GM23338 (cell line): Measurements from ENCODE around the gene CARD9. TPM values are rescaled to one million over a fixed set of nuclear protein-coding genes. Genes with fewer than 3 reads are reported as not detected.

Source experiments
- ATAC-seq: fragments of 200-7000 bp; cut with Tn5 transposase; 3 replicates; pipeline ENCODE4 v1.9.1; 2020
- DNase-seq: peaks from one replicate; pipeline ENCODE4 v3.0.0-alpha.2; 2015; ENCODE audit warnings: low spot score
- H2AFZ ChIP-seq: fragments of 200-600 bp; sonication (generic); 2 replicates; pipeline ENCODE4 v1.8.0; 2016; ENCODE audit warnings: antibody characterized with exemption, mild to moderate bottlenecking, moderate library complexity
- H3F3A ChIP-seq: fragments of 200-600 bp; sonication (generic); replicated peaks from 2 replicates; pipeline ENCODE4 v1.8.0; 2017; ENCODE audit warnings: antibody characterized with exemption, mixed run types, low read depth
- H3K27ac ChIP-seq: fragments of 200-600 bp; sonication (generic); 2 replicates; pipeline ENCODE4 v1.6.1; 2016; ENCODE audit warnings: low read depth
- H3K27me3 ChIP-seq: fragments of 200-600 bp; sonication (generic); 2 replicates; pipeline ENCODE4 v1.8.0; 2016; ENCODE audit warnings: mild to moderate bottlenecking, mixed run types, moderate library complexity; ENCODE audit not compliant: insufficient read depth
- H3K36me3 ChIP-seq: fragments of 200-600 bp; sonication (generic); 2 replicates; pipeline ENCODE4 v1.8.0; 2016; ENCODE audit warnings: mild to moderate bottlenecking; ENCODE audit not compliant: insufficient read depth
- H3K4me1 ChIP-seq: fragments of 200-600 bp; sonication (generic); 2 replicates; pipeline ENCODE4 v1.8.0; 2016; ENCODE audit warnings: mild to moderate bottlenecking, moderate library complexity; ENCODE audit not compliant: insufficient read depth
- H3K4me2 ChIP-seq: fragments of 200-600 bp; sonication (generic); 2 replicates; pipeline ENCODE4 v1.7.1; 2017; ENCODE audit warnings: mixed run types
- H3K4me3 ChIP-seq: fragments of 200-600 bp; sonication (generic); 2 replicates; pipeline ENCODE4 v1.6.1; 2016; ENCODE audit warnings: mixed run types
- H3K79me2 ChIP-seq: fragments of 200-600 bp; sonication (generic); replicated peaks from 2 replicates; pipeline ENCODE4 v1.8.0; 2017; ENCODE audit warnings: mild to moderate bottlenecking; ENCODE audit not compliant: insufficient read depth
- H3K9me2 ChIP-seq: fragments of 200-600 bp; sonication (generic); 2 replicates; pipeline ENCODE4 v1.8.0; 2017; ENCODE audit not compliant: insufficient read depth
- H4K20me1 ChIP-seq: fragments of 200-600 bp; sonication (generic); replicated peaks from 2 replicates; pipeline ENCODE4 v1.8.0; 2017; ENCODE audit warnings: mild to moderate bottlenecking; ENCODE audit not compliant: insufficient read depth
- H3K27ac Mint-ChIP-seq: 2 replicates; pipeline ENCODE4 v1.8.0; 2020; ENCODE audit warnings: inconsistent platforms, mild to moderate bottlenecking, moderate library complexity, mixed read lengths
- H3K27me3 Mint-ChIP-seq: 3 replicates; pipeline ENCODE4 v1.8.0; 2022; ENCODE audit warnings: low read depth, mild to moderate bottlenecking, moderate library complexity, mixed read lengths, inconsistent platforms; ENCODE audit not compliant: insufficient read depth, poor library complexity
- H3K36me3 Mint-ChIP-seq: 3 replicates; pipeline ENCODE4 v1.8.0; 2021; ENCODE audit warnings: low read depth, mild to moderate bottlenecking, inconsistent platforms, moderate library complexity, mixed read lengths
- H3K4me1 Mint-ChIP-seq: 3 replicates; pipeline ENCODE4 v1.8.0; 2020; ENCODE audit warnings: mild to moderate bottlenecking, inconsistent platforms, mixed read lengths
- H3K4me3 Mint-ChIP-seq: 3 replicates; pipeline ENCODE4 v1.8.0; 2021; ENCODE audit warnings: moderate library complexity, mild to moderate bottlenecking, inconsistent platforms, mixed read lengths
- H3K9me3 Mint-ChIP-seq: 3 replicates; pipeline ENCODE4 v1.8.0; 2020; ENCODE audit warnings: moderate library complexity, mild to moderate bottlenecking, inconsistent platforms, mixed read lengths
- CREB1 ChIP-seq: fragments of 250-450 bp; sonication (Bioruptor Pico); IDR thresholded peaks from 2 replicates; pipeline ENCODE4 v1.5.0; 2020; ENCODE audit warnings: low read depth, mild to moderate bottlenecking, moderate library complexity
- EZH2 ChIP-seq: fragments of 200-600 bp; sonication (generic); IDR thresholded peaks from one replicate; pipeline ENCODE4 v1.8.0; 2017; ENCODE audit warnings: antibody characterized with exemption, mild to moderate bottlenecking, low read depth; ENCODE audit not compliant: unreplicated experiment
- EZH2phosphoT487 ChIP-seq: fragments of 200-600 bp; sonication (generic); IDR thresholded peaks from one replicate; pipeline ENCODE4 v1.8.1; 2018; ENCODE audit warnings: antibody characterized with exemption; ENCODE audit not compliant: unreplicated experiment
- JUNB ChIP-seq: IDR thresholded peaks from one replicate; pipeline ENCODE4 v1.6.1; 2016; ENCODE audit warnings: antibody characterized with exemption; ENCODE audit not compliant: unreplicated experiment
- NANOG ChIP-seq: IDR thresholded peaks from 2 replicates; pipeline ENCODE4 v1.6.1; 2016; ENCODE audit warnings: antibody characterized with exemption, borderline replicate concordance
- POLR2AphosphoS5 ChIP-seq: IDR thresholded peaks from 2 replicates; pipeline ENCODE4 v1.6.1; 2016; ENCODE audit warnings: antibody characterized with exemption, low read depth
- STAT1 ChIP-seq: IDR thresholded peaks from one replicate; pipeline ENCODE4 v1.6.1; 2016; ENCODE audit warnings: antibody characterized with exemption; ENCODE audit not compliant: unreplicated experiment
- ZNF114 ChIP-seq: fragments of 250-450 bp; sonication (Bioruptor Pico); IDR thresholded peaks from 2 replicates; pipeline ENCODE4 v1.5.0; 2020; ENCODE audit warnings: mild to moderate bottlenecking, moderate library complexity
- ZNF331 ChIP-seq: fragments of 250-450 bp; sonication (Bioruptor Pico); IDR thresholded peaks from 2 replicates; pipeline ENCODE4 v1.5.0; 2020; ENCODE audit warnings: low read depth, mild to moderate bottlenecking, moderate library complexity
- polyA plus RNA-seq: library from polyadenylated mRNA; unstranded; fragments of >200 nt; fragmentation: Nextera tagmentation; extraction: Ambion mirVana; gene quantifications from 2 replicates; pipeline ENCODE4 v1.2.1, GENCODE V29; 2016
- total RNA-seq: library from RNA; depleted of rRNA; stranded (reverse); fragments of >200 nt; shearing (Covaris generic); gene quantifications from 2 replicates; pipeline ENCODE4 v1.2.3, GENCODE V29; 2014
- TF ChIP-seq, protein P1 (sequence below): IDR thresholded peaks from 2 replicates; pipeline ENCODE4 v1.6.1; 2016; ENCODE audit warnings: antibody characterized with exemption
- TF ChIP-seq, protein P2 (sequence below), 2 experiments: fragments of 200-600 bp in 1 of 2; sonication (generic) in 1 of 2; conservative IDR thresholded peaks; 2 replicates each; pipeline versions ENCODE4 v1.5.1 to v1.6.1; 2016 to 2017; ENCODE audit warnings: antibody characterized with exemption in 2 of 2, low read depth in 2 of 2, mild to moderate bottlenecking in 2 of 2, moderate library complexity in 1 of 2
- TF ChIP-seq, protein P3 (sequence below): IDR thresholded peaks from one replicate; pipeline ENCODE4 v1.6.1; 2018; ENCODE audit warnings: antibody characterized with exemption; ENCODE audit not compliant: unreplicated experiment
- TF ChIP-seq, protein P4 (sequence below): fragments of 250-450 bp; sonication (Bioruptor Pico); IDR thresholded peaks from 2 replicates; pipeline ENCODE4 v1.5.0; 2020; ENCODE audit warnings: mild to moderate bottlenecking, moderate library complexity

The CARD9 gene
- total and polyA plus RNA-seq, 2 experiments from 2014 or later, result 0.49 to 0.63 TPM

DNA sequence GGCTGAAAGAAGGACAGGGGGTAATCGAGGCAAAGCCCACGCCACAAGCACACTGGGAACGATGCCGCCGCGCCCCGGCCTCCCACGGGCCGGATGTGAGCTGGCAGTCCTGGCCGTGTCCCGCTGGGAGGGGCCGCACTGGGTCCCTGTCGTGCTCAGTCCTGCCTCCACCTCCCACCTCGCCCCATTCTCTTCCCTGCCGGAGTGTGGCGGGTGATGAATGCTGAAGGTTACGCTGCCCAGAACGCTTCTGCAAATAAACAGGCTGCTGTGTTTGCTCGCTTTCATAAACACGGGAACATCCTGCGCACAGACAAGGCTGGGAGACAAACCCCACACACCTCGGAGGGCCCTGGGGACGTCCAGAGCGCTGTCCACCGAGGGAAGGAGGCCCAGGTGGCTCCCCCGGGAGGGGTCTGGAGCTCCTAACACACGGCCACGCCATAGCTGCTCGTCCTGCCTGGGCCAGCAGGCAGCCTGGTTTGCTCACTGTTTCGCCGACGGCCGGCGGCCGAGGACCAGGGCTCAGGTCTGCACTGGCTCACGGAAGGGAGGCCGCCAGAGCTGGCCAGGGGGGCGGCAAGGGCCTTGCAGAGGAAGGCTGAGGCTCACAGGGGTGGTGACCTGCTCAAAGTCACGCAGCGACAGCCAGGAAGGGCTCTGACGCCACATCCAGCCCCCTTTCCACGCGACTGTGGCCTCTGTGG, 12.3 kb downstream of the CARD9 start:
- Mint-ChIP-seq H3K36me3 (no peaks in the 10 kb centered on the region), H3K4me3 (no peak overlapping the region), H3K27ac (no peak overlapping the region), H3K9me3 (no peaks in the 10 kb centered on the region), H3K27me3 (peaks cover 16% of the 10 kb centered on the region), H3K4me1 (peaks cover 9% of the 10 kb centered on the region; the same call in 1 of the 3 replicates)
- Histone ChIP-seq H2AFZ (no peak overlapping the region), H3K4me3 (no peak overlapping the region), H3K27ac (no peak overlapping the region), H3K36me3 (no peaks in the 10 kb centered on the region), H3K27me3 (no peaks in the 10 kb centered on the region), H3K9me2 (no peaks in the 10 kb centered on the region), H3K4me1 (no peaks in the 10 kb centered on the region; the same call in 1 of the 2 replicates), H3K79me2 (no peaks in the 10 kb centered on the region), H3F3A (no peaks in the 10 kb centered on the region), H4K20me1 (no peaks in the 10 kb centered on the region), H3K4me2 (no peak overlapping the region)
- no peak for TF ChIP-seq NANOG
- TF ChIP-seq, protein P1, sequence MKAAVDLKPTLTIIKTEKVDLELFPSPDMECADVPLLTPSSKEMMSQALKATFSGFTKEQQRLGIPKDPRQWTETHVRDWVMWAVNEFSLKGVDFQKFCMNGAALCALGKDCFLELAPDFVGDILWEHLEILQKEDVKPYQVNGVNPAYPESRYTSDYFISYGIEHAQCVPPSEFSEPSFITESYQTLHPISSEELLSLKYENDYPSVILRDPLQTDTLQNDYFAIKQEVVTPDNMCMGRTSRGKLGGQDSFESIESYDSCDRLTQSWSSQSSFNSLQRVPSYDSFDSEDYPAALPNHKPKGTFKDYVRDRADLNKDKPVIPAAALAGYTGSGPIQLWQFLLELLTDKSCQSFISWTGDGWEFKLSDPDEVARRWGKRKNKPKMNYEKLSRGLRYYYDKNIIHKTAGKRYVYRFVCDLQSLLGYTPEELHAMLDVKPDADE, result no peak
- TF ChIP-seq ZNF114 (CRISPR knock-in tag), result no peak
- TF ChIP-seq, protein P2, sequence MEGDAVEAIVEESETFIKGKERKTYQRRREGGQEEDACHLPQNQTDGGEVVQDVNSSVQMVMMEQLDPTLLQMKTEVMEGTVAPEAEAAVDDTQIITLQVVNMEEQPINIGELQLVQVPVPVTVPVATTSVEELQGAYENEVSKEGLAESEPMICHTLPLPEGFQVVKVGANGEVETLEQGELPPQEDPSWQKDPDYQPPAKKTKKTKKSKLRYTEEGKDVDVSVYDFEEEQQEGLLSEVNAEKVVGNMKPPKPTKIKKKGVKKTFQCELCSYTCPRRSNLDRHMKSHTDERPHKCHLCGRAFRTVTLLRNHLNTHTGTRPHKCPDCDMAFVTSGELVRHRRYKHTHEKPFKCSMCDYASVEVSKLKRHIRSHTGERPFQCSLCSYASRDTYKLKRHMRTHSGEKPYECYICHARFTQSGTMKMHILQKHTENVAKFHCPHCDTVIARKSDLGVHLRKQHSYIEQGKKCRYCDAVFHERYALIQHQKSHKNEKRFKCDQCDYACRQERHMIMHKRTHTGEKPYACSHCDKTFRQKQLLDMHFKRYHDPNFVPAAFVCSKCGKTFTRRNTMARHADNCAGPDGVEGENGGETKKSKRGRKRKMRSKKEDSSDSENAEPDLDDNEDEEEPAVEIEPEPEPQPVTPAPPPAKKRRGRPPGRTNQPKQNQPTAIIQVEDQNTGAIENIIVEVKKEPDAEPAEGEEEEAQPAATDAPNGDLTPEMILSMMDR (conservative IDR thresholded peaks at IDR 0.05; ENCODE audit: low read depth in 2 of 2), result no peak
- TF ChIP-seq ZNF331 (CRISPR knock-in tag), result no peak
- TF ChIP-seq EZH2phosphoT487, result no peak
- TF ChIP-seq, protein P3, sequence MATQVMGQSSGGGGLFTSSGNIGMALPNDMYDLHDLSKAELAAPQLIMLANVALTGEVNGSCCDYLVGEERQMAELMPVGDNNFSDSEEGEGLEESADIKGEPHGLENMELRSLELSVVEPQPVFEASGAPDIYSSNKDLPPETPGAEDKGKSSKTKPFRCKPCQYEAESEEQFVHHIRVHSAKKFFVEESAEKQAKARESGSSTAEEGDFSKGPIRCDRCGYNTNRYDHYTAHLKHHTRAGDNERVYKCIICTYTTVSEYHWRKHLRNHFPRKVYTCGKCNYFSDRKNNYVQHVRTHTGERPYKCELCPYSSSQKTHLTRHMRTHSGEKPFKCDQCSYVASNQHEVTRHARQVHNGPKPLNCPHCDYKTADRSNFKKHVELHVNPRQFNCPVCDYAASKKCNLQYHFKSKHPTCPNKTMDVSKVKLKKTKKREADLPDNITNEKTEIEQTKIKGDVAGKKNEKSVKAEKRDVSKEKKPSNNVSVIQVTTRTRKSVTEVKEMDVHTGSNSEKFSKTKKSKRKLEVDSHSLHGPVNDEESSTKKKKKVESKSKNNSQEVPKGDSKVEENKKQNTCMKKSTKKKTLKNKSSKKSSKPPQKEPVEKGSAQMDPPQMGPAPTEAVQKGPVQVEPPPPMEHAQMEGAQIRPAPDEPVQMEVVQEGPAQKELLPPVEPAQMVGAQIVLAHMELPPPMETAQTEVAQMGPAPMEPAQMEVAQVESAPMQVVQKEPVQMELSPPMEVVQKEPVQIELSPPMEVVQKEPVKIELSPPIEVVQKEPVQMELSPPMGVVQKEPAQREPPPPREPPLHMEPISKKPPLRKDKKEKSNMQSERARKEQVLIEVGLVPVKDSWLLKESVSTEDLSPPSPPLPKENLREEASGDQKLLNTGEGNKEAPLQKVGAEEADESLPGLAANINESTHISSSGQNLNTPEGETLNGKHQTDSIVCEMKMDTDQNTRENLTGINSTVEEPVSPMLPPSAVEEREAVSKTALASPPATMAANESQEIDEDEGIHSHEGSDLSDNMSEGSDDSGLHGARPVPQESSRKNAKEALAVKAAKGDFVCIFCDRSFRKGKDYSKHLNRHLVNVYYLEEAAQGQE, result no peak
- no peak for TF ChIP-seq CREB1
- TF ChIP-seq STAT1, result no peak
- TF ChIP-seq JUNB, result no peak
- TF ChIP-seq, protein P4, sequence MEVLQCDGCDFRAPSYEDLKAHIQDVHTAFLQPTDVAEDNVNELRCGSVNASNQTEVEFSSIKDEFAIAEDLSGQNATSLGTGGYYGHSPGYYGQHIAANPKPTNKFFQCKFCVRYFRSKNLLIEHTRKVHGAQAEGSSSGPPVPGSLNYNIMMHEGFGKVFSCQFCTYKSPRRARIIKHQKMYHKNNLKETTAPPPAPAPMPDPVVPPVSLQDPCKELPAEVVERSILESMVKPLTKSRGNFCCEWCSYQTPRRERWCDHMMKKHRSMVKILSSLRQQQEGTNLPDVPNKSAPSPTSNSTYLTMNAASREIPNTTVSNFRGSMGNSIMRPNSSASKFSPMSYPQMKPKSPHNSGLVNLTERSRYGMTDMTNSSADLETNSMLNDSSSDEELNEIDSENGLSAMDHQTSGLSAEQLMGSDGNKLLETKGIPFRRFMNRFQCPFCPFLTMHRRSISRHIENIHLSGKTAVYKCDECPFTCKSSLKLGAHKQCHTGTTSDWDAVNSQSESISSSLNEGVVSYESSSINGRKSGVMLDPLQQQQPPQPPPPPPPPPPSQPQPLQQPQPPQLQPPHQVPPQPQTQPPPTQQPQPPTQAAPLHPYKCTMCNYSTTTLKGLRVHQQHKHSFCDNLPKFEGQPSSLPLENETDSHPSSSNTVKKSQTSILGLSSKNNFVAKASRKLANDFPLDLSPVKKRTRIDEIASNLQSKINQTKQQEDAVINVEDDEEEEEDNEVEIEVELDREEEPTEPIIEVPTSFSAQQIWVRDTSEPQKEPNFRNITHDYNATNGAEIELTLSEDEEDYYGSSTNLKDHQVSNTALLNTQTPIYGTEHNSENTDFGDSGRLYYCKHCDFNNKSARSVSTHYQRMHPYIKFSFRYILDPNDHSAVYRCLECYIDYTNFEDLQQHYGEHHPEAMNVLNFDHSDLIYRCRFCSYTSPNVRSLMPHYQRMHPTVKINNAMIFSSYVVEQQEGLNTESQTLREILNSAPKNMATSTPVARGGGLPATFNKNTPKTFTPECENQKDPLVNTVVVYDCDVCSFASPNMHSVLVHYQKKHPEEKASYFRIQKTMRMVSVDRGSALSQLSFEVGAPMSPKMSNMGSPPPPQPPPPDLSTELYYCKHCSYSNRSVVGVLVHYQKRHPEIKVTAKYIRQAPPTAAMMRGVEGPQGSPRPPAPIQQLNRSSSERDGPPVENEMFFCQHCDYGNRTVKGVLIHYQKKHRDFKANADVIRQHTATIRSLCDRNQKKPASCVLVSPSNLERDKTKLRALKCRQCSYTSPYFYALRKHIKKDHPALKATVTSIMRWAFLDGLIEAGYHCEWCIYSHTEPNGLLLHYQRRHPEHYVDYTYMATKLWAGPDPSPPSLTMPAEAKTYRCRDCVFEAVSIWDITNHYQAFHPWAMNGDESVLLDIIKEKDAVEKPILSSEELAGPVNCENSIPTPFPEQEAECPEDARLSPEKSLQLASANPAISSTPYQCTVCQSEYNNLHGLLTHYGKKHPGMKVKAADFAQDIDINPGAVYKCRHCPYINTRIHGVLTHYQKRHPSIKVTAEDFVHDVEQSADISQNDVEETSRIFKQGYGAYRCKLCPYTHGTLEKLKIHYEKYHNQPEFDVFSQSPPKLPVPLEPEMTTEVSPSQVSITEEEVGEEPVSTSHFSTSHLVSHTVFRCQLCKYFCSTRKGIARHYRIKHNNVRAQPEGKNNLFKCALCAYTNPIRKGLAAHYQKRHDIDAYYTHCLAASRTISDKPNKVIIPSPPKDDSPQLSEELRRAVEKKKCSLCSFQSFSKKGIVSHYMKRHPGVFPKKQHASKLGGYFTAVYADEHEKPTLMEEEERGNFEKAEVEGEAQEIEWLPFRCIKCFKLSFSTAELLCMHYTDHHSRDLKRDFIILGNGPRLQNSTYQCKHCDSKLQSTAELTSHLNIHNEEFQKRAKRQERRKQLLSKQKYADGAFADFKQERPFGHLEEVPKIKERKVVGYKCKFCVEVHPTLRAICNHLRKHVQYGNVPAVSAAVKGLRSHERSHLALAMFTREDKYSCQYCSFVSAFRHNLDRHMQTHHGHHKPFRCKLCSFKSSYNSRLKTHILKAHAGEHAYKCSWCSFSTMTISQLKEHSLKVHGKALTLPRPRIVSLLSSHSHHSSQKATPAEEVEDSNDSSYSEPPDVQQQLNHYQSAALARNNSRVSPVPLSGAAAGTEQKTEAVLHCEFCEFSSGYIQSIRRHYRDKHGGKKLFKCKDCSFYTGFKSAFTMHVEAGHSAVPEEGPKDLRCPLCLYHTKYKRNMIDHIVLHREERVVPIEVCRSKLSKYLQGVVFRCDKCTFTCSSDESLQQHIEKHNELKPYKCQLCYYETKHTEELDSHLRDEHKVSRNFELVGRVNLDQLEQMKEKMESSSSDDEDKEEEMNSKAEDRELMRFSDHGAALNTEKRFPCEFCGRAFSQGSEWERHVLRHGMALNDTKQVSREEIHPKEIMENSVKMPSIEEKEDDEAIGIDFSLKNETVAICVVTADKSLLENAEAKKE (CRISPR knock-in tag), result no peak
- no peak for TF ChIP-seq EZH2
- TF ChIP-seq POLR2AphosphoS5, result no peak
- ATAC-seq (no peak), DNase-seq (no peak)
